Measurements from ENCODE around the gene FHIT.

Gene FHIT

GRCh38 chr3:60641354-60641753 lies 609.9 kb downstream of the FHIT start:
- H3K27ac ChIP-seq, result no peak overlapping the region
- TF ChIP-seq CTCF (conservative IDR thresholded peaks at IDR 0.05; ENCODE audit: low read depth), result no peak
- ChIA-PET POLR2A (ENCODE audit: low non-redundant PET) (no interaction called here), CTCF (no interaction called here)
- DNase-seq (ENCODE audit: low spot score), result no peak

GRCh38 chr3:60636846-60637245 lies 614.4 kb downstream of the FHIT start:
- TF ChIP-seq CTCF (conservative IDR thresholded peaks at IDR 0.05; ENCODE audit: low read depth), result no peak
- H3K27ac ChIP-seq, result no peak overlapping the region
- POLR2A ChIA-PET (ENCODE audit: low non-redundant PET), result no interaction called here
- DNase-seq (ENCODE audit: low spot score), result no peak
- CTCF ChIA-PET, result no interaction called here

GRCh38 chr3:60633644-60634043 lies 617.6 kb downstream of the FHIT start:
- no peak for TF ChIP-seq CTCF (conservative IDR thresholded peaks at IDR 0.05; ENCODE audit: low read depth)
- no peak for DNase-seq (ENCODE audit: low spot score)
- POLR2A ChIA-PET (ENCODE audit: low non-redundant PET), result no interaction called here
- CTCF ChIA-PET, result no interaction called here
- H3K27ac ChIP-seq, result no peak overlapping the region

GRCh38 chr3:60631509-60631908 lies 619.7 kb downstream of the FHIT start:
- ChIA-PET POLR2A (ENCODE audit: low non-redundant PET) (no interaction called here), CTCF (no interaction called here)
- TF ChIP-seq CTCF (conservative IDR thresholded peaks at IDR 0.05; ENCODE audit: low read depth), result no peak

GRCh38 chr3:60630953-60631352 lies 620.3 kb downstream of the FHIT start:
- POLR2A ChIA-PET (ENCODE audit: low non-redundant PET), result no interaction called here
- DNase-seq (ENCODE audit: low spot score), result no peak
- no peak overlapping the region for H3K27ac ChIP-seq
- CTCF ChIA-PET, result no interaction called here
- TF ChIP-seq CTCF (conservative IDR thresholded peaks at IDR 0.05; ENCODE audit: low read depth), result no peak

More at GRCh38 chr3:60631509-60631908, 619.7 kb downstream of the FHIT start:
- H3K27ac ChIP-seq, result no peak overlapping the region
- no peak for DNase-seq (ENCODE audit: low spot score)

- no peak for DNase-seq (ENCODE audit: low spot score)
- ChIA-PET CTCF (no interaction called here), POLR2A (ENCODE audit: low non-redundant PET) (no interaction called here)
- H3K27ac ChIP-seq, result no peak overlapping the region
- no peak for TF ChIP-seq CTCF (conservative IDR thresholded peaks at IDR 0.05; ENCODE audit: low read depth)
These were observed 621.4 kb downstream of the FHIT start for GRCh38 chr3:60629816-60630215.

- ChIA-PET POLR2A (ENCODE audit: low non-redundant PET) (no interaction called here), CTCF (no interaction called here)
- TF ChIP-seq CTCF (conservative IDR thresholded peaks at IDR 0.05; ENCODE audit: low read depth), result no peak
- H3K27ac ChIP-seq, result no peak overlapping the region
- DNase-seq (ENCODE audit: low spot score), result no peak
These were observed 628.9 kb downstream of the FHIT start for GRCh38 chr3:60622349-60622748.
